Endothelial cell of hepatic sinusoid (primary cell): ENCODE measurements around the gene MRC2.

Source experiments
- in situ Hi-C: cut with HindIII; loops from 2 replicates; pipeline ENCODE4 v1.10.0; 2017; ENCODE audit warnings: low sequenced_read_pairs

Gene MRC2

DNA sequence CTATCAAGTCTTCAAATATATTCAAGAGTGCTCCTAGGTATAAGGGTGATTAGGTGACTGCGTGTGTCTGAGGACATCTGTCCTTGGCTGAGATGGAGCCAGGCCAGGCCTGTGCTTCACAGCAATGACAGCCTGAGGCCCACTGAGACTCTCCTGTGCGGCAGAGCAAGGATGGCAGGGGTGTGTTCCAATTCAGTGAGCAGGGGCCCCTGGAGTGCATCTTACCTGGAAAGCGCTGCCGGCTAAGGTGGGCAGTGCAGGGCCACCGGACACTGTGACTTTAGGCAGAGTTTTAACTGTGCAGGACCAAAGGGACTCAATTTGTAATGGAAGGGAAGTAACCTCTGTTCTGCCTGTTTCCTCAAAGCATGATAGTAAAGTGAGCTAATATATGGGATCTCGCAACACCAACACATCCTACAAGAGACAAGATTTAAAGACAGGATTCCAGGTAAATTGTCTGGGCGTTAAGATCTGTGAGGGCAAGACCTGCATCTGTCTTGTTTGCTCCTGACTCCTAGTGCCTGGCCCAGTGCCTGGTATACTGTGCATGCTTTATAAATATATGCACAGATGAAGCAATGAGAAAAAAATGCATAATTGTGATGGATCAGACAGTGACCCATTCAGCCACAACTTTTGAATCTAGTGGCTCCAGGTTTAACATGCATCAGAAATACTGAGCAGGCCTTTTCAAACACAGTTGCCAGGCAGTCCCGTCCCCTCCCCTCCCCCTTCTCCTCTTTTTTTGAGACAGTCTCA lies 86.7 kb downstream of the MRC2 start:
- in situ Hi-C loops, result no loop called here

- in situ Hi-C loops, result no loop called here
These were observed 88.5 kb downstream of the MRC2 start for GRCh38 chr17:62715882-62716390.

DNA sequence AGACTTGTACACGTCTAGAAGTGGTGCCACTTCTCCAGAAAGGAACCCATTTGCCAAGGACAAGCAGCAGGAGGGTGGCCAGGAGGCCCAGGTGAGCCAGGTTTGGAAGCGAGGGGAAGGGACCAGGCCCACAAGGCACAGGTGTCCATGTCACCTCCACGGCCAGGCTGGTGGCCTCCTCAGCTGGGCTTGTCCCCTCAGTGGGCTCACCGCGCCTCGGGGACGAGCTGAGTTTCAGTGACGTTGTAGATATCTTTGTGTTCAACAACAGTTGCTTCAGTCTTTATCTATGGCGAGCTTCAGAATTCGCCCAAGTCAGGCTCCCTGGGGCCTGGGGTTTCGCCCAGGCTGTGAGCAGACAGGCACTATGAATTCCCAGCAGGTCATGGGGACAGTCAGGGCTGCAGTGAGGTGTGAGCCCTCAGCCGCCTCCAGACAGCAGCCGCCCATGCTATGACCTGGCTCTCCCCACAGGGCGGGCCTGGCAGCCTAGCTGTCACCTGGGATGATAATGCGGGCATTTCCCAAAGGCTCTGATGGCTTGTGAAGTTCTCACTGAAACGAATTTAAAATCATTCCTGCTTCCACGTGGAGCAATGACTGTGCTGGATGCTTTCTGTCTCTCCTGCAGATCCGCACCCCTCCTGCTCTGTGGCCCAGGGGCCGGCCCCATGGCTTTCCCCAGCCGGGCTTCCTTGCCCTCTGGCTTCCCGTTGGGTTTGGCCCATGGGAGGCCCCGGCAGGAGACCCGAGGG lies 89.5 kb downstream of the MRC2 start:
- in situ Hi-C loops, result no loop called here

- in situ Hi-C loops, result no loop called here
These were observed 90.1 kb downstream of the MRC2 start for GRCh38 chr17:62717589-62717855.

- in situ Hi-C loops, result no loop called here
These were observed 90.4 kb downstream of the MRC2 start for GRCh38 chr17:62717889-62718288.

GRCh38 chr17:62718429-62718828 lies 91.0 kb downstream of the MRC2 start:
- in situ Hi-C loops, result no loop called here

DNA sequence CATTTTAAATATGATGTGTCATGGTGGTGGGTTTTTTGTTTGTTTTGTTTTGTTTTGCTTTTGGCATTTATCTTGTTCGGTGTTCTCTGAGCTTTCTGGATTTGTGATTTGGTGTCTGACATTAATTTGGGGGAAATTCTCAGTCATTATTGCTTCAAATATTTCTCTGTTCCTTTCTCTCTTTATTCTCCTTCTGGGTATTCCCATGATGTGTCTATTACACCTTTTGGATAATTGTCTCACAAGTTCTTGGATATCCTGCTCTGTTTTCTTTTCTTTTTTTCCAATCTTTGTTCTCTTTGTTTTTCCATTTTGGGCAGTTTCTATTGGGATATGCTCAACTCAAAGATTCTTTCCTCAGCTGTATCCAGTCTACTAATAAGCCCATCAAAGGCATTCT lies 92.1 kb downstream of the MRC2 start:
- in situ Hi-C loops, result no loop called here

DNA sequence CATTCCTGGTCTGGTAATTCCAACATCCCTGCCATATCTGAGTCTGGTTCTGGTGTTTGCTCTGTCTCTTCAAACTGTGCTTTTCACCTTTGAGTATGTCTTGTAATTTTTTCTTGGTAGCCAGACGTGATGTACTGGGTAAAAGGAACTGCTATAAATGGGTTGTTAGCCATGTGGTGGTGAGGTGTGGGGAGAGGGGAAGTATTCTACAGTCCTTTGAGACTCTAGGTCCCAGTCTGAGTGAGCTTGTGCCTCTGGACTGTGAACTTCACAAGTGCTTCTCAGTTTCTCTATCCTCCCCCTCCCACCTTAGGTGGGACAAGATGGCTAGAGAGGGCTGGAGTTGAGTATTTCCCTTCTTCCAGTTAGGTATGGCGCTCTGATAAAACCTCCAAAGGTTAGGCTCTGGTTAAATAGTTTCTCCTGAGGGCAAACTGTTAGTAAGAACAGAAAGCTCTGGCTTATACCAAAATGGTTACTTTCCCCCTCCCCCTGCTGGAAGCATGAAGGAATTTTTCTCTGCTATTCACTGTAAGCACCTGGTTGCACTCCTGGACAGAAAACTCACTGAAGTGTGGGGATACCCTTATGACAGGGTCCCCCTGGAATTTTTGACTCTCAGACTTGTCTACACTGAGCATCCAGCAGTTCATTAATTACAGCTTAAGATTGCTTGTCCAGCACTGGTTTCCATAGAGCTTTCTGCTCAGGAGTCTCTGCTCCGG lies 92.8 kb downstream of the MRC2 start:
- in situ Hi-C loops, result loop anchor here (5.0 kb wide), 2 partner anchors 58 to 107 kb away; no protein-coding TSS in a partner anchor

GRCh38 chr17:62722625-62723024 lies 95.2 kb downstream of the MRC2 start:
- in situ Hi-C loops, result loop anchor here (5.0 kb wide), 2 partner anchors 60 to 105 kb away; no protein-coding TSS in a partner anchor

GRCh38 chr17:62723842-62724241 lies 96.4 kb downstream of the MRC2 start:
- in situ Hi-C loops, result loop anchor here (5.0 kb wide), 2 partner anchors 62 to 103 kb away; no protein-coding TSS in a partner anchor

GRCh38 chr17:62724398-62725146 lies 97.1 kb downstream of the MRC2 start:
- in situ Hi-C loops, result loop anchor here (5.0 kb wide), 2 partner anchors 62 to 103 kb away; no protein-coding TSS in a partner anchor

DNA sequence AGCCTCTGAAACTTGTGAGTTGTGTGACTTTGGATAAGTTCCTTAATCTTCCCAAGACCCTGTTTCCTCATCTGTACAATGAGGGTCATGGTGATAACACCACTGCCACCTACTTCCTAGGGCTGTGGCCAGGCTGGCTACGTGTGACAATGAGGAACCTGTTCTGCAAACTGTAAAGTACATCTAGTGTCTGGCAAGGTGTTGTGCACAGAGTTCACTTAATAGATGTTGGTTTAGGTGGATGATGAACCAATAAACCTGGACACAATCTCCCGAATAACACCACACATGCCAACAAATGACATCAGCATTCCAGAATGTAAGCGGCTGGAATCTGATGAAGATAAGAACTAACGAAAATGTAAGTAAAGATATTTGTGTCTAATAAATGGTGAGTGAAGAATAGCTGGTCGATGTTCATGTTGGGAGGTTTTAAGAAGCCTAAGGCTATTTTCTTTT lies 98.3 kb downstream of the MRC2 start:
- in situ Hi-C loops, result no loop called here

DNA sequence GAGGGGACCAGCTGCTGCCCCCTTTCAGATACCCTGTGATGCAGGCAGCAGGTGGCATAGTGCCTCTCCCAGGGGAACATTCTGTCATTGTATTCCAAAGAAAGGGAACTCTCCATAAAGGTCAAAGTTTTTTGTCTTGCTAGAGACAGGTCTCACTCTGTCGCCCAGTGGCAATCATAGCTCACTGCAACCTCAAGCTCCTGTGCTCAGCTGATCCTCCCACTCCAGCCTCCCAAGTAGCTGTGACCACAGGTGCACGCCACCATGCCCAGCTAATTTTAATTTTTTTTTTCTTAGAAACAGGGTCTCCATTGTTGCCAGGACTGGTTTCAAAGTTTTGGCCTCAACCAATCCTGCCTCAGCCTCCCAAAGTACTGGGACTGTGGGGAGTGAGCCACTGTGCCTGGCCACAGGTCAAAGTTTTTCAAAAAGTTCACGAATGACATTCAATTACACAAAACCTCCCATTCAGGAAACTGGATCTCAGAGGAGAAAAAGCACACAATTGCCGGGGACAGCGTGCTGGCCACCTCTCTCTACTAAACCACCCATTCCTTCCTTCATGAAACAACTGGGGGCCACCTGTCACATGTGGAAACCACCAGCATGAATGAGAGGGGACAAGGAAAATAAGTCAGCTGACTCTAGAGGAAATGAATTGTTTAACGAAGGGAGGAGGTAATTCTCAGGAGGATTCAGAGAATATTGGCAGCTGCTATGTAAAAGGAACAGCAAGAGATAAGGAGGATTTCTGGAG lies 100.6 kb downstream of the MRC2 start:
- in situ Hi-C loops, result no loop called here

GRCh38 chr17:62732125-62732524 lies 104.7 kb downstream of the MRC2 start:
- in situ Hi-C loops, result no loop called here

GRCh38 chr17:62735044-62735651 lies 107.7 kb downstream of the MRC2 start:
- in situ Hi-C loops, result no loop called here

DNA sequence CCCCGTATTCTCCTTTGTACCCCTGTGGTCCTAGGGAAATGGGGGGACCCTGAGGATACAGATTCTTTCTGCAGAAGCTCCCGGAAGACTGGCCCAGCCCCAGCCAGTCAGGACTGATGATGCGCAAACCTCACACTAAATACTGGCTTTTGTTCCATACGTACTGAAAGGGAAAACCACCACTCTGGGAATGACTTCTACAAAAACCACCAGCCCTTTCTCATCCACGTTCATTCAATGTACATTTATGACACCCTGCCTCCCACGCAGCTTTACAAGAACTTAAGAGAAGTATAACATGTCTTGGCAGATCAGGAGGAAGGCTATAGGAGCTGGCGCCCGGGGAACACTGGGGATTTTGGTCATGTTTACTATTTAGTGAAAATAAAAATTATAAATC lies 110.0 kb downstream of the MRC2 start:
- in situ Hi-C loops, result no loop called here

- in situ Hi-C loops, result no loop called here
These were observed 110.8 kb downstream of the MRC2 start for GRCh38 chr17:62738281-62738680.

- in situ Hi-C loops, result no loop called here
These were observed 112.3 kb downstream of the MRC2 start for GRCh38 chr17:62739645-62740388.

GRCh38 chr17:62741290-62741689 lies 113.8 kb downstream of the MRC2 start:
- in situ Hi-C loops, result no loop called here
